Iris pigment epithelial cell (primary cell): Measurements from ENCODE around the gene CNNM3.

ENCODE experiments used
- DNase-seq: peaks from one replicate; pipeline ENCODE4 v3.0.0-alpha.2; 2011; ENCODE audit warnings: low read depth

CNNM3 gene

DNA sequence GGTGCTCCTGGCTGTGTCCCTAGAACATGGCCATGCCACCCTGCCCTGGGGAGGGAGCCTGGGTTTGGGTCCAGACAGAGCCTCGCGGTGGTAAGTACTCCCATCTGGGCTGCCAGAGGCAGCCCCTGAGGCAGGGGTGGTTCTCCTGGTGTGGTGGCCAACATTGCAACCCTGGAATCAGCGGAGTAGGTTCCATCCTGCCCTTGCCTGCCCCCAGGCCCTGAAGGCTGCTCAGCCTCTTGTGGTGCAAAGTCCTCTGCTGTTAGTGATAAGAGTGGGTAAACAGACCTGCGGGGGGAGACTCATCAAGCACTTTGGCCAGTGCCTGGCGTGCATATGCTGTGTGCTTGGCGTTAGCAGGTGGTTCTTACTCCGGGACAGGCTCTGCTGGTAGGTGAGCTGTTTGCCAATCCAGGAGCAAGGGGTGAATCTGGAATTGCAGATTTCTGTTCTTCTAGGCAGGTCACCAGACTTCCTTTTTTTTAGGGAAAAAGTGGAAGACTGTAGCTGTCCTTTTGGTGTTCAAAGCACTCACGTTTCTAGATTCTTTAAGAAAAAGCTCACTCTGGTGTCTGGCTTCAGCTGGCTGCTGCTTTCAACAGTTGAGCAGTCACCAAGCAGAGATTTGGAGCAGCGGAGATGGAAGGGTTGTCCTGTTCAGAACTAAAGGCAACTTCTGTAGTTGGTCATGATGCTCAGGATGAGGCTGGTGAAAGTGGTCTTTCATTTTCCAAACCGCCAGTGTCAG is 3.2 kb downstream of the CNNM3 start:
- DNase-seq: no peak

- DNase-seq: no peak
Measured at GRCh38 chr2:96819876-96820511, 3.9 kb downstream of the CNNM3 start.

GRCh38 chr2:96821113-96821675 is 5.1 kb downstream of the CNNM3 start:
- DNase-seq: no peak

- no peak for DNase-seq
Measured at GRCh38 chr2:96822786-96823185, 6.7 kb downstream of the CNNM3 start.

DNA sequence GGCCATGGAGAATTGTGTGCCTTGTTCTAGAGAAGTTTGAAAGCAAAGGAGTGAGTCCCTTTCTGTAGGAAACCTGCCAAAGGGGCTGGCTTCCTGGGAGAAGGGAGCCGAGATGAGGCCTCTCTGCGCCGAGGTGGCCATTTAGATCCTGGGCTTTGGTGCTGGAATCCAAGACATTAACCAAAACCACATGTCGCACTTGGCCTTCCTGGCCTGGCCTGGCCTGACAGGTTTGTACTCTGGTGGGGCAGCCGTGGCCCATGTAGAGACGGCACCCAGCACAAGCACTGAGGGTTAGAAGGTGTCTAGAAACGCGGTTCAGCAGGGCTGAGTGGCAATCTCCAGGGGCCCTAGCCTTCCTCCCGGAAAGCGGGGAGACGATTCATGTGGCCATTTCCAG is 7.1 kb downstream of the CNNM3 start:
- no peak for DNase-seq

GRCh38 chr2:96824079-96824870 is 8.2 kb downstream of the CNNM3 start:
- DNase-seq: peak; percentile 76

GRCh38 chr2:96825057-96825456 is 9.0 kb downstream of the CNNM3 start:
- DNase-seq: no peak

DNA sequence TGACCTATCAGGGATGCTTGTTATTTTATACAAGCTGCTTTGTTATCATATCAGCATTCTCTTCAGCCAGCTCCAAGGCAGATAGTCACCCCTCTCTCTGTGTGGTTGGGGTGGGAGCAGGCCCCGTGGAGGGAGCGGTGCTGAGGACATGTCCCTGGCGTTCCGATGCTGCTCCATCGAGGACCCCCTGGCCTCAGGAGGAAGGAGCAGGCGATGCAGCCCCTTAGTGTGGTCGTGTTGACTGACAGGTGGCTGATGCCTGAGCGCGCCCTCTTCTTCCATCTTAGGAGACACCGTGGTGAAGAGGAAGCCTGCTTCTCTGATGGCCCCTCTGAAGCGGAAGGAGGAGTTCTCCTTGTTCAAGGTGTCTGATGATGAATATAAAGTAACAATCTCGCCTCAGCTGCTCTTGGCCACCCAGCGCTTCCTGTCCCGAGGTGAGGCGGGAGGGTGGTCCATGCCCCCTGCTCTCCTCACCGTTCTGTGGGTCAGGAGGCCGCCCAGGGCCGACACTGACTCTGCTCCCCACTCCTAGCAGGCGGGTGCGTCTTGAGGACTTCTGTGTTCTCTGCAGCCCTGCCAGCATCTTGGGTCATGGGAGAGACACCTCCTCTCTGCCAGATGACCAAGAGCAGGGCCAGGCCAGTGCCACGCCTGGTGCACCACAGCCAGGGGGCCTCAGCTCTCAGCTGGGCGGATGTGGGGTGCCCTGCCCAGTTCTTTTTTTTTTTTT is 10.6 kb downstream of the CNNM3 start:
- DNase-seq: no peak

DNA sequence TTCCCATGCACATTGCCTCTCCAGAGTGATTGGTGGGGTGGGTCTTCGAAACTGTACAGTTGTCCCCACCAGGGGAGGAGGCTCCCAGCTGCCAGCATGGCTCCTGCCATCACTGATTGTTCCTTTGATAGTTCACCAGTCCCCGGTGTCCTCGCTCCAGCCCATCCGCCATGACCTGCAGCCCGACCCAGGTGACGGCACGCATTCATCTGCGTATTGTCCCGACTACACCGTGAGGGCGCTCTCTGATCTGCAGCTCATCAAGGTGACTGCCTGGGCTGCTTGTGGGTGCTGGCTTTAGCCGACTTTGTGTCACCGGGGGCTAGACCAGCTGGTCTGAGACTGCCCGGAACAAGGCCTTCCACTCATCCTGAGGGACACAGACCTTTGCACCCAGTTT is 12.4 kb downstream of the CNNM3 start:
- no peak for DNase-seq

DNA sequence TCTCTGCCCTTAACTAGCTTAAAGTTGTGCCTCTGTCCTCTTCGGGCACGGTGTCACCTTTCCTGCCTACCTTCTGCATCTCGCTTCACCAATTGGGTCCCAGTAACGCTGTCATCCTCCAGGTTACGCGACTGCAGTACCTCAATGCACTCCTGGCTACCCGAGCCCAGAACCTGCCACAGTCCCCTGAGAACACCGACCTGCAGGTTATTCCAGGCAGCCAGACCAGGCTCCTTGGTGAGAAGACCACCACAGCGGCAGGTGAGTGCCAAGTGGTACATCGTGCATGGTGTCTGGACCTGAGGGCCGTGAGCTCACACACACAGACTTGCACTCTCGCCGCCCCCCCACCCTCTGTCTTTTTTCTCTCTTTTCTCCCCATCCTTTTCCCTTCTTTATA is 12.8 kb downstream of the CNNM3 start:
- no peak for DNase-seq

DNA sequence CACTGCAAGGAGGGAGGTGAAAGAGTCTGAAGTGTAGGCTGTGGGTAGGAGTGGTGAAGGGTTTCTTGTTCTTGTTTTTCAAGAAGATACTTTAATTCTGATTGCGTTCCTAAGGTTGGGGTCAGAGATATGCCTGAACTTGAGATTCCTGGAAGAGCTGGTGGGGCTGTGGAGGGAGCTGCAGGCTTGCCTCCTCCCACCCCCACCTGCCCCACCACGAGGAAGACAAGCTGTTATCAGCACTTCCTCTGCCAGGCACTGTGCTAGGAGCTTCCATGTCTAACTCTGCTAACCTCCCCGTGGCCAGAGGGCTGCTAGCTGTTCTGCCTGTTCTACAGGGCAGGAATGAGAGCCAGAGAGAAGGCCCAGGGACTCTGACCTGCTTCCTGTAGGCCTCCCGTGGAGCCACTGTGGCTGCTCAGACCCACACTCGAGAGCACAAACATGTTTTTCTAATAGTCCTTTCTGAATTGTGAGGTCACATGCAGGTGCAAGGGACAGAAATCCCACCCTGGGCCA is 14.0 kb downstream of the CNNM3 start:
- no peak for DNase-seq

DNA sequence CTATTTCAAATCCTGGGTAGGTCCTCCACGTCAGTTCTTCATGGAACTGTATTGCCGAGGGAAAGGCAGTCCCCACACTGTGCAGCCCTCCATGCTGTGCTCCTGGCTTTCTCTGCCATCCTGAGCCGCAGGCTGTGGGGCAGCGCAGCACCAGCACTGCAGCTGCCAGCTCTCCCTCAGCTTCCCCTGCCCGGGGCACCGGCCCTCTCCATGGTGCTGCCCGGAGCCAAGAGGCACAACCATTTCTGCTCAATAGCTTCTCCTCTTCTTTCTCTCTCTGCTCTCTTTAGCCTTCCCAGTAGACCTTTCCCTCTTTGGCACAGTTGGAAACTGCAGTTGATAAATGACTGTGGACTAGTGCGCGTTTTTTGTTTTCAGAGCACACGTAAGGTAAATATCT is 15.6 kb downstream of the CNNM3 start:
- no peak for DNase-seq

GRCh38 chr2:96832408-96832753 is 16.3 kb downstream of the CNNM3 start:
- no peak for DNase-seq

- peak; percentile 70 for DNase-seq
Measured at GRCh38 chr2:96832754-96833507, 16.9 kb downstream of the CNNM3 start.

GRCh38 chr2:96835830-96836229 is 19.8 kb downstream of the CNNM3 start:
- no peak for DNase-seq

GRCh38 chr2:96837575-96837974 is 21.5 kb downstream of the CNNM3 start:
- DNase-seq: no peak

DNA sequence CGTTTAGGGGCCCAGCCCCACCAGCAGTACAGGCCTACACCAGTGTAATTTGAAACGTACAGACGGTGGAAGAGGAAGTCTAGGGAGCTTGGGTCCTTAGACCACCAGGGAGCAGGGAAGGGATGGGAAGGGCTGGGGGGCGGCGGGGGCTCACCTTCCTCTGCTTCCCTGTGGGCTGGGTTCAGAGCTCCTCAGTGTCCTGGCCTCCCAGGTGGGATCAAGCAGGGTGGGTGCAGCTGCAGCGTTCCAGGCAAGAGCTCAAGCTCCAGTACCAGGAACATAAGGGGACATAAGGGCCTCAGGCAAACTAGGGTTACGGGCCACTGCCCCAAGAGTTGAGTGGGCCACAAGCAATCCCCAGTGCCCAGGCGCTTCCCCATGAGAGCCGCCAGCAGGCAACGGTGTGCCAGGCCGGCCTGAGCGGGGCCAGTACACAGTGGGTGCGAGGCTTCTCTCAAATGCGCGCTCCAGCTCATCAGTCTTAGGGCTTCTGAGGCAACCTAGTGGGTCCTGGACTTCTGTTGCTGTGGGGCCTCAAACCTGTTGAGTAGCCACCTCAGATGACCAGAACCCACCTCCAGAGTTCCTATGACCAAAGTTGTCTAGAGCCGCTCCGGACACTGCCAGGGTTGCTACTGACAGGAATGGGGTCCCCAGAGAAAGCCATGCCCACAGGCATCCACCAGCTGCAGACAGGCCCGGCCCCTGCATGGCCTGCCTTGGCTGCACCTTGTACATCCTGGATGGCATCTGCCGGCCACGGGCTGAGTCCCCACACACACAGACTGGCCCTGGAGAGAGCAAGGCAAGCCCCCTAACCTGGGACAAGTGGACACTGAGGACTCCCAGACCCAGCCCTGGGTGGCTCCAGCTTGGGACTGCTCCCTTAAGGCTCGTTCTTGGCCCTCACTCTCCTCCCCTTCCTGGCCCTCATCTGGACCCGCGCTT is 22.6 kb downstream of the CNNM3 start:
- no peak for DNase-seq

- DNase-seq: no peak
Measured at GRCh38 chr2:96839293-96839874, 23.3 kb downstream of the CNNM3 start.
